Gastrocnemius medialis (tissue), 4 donors: ENCODE data around the gene TBC1D5.

Experiments used
- CTCF ChIP-seq, 5 experiments: fragments of 450-650 bp in 3 of 5; fragments of 200-600 bp in 2 of 5; sonication (generic) in 2 of 5; IDR thresholded peaks in 4 of 5; conservative IDR thresholded peaks in 1 of 5; 1 replicate in 4 of 5; 2 replicates in 1 of 5; pipeline ENCODE4 v1.5.1; 2016 to 2019; ENCODE audit warnings: antibody characterized with exemption in 5 of 5, mild to moderate bottlenecking in 3 of 5, moderate library complexity in 3 of 5
- POLR2A ChIP-seq, 2 donors: fragments of 450-650 bp; IDR thresholded peaks; one replicate each; pipeline ENCODE4 v1.6.1; 2017; ENCODE audit warnings: antibody characterized with exemption in 2 of 2, mild to moderate bottlenecking in 2 of 2, moderate library complexity in 2 of 2

- TF ChIP-seq CTCF (IDR thresholded peaks at IDR 0.05 in 4 of 5, conservative IDR thresholded peaks at IDR 0.05 in 1 of 5) (no peak), POLR2A (IDR thresholded peaks at IDR 0.05) (no peak)
Observed at GRCh38 chr3:17234382-17234781, 508.0 kb downstream of the TBC1D5 start.
